ENCODE results near the gene PCDHB14. TPM values are rescaled to one million over a fixed set of nuclear protein-coding genes. Genes with fewer than 3 reads are reported as not detected.
"Not testable (repeated sequence)": the region's sequence is repeated elsewhere in the genome, so short reads cannot be mapped to it uniquely, and the experiment has no call there.

The PCDHB14 gene
- total RNA-seq, 2 experiments from 2014 or later, result not detected

GRCh38 chr5:141208478-141208877 is 14.7 kb upstream of the PCDHB14 start, which contains the start of gene PCDHB12:
Gene PCDHB12 (plus strand): TSS chr5:141208719. CDS start chr5:141208908, 189 bp downstream.
- Mint-ChIP-seq H3K4me3 (no peak within 1 kb of the TSS), H3K27ac (no peak within 1 kb of the TSS), H3K4me1 (ENCODE audit: low read depth) (no peaks in the 10 kb centered on the region), H3K27me3 (peaks cover 37% of the 10 kb centered on the region), H3K36me3 (ENCODE audit: low read depth) (peaks cover 3% of the 10 kb centered on the region), H3K9me3 (peaks cover 2% of the 10 kb centered on the region)
- TF ChIP-seq, protein P1, sequence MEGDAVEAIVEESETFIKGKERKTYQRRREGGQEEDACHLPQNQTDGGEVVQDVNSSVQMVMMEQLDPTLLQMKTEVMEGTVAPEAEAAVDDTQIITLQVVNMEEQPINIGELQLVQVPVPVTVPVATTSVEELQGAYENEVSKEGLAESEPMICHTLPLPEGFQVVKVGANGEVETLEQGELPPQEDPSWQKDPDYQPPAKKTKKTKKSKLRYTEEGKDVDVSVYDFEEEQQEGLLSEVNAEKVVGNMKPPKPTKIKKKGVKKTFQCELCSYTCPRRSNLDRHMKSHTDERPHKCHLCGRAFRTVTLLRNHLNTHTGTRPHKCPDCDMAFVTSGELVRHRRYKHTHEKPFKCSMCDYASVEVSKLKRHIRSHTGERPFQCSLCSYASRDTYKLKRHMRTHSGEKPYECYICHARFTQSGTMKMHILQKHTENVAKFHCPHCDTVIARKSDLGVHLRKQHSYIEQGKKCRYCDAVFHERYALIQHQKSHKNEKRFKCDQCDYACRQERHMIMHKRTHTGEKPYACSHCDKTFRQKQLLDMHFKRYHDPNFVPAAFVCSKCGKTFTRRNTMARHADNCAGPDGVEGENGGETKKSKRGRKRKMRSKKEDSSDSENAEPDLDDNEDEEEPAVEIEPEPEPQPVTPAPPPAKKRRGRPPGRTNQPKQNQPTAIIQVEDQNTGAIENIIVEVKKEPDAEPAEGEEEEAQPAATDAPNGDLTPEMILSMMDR (IDR thresholded peaks at IDR 0.05), result peak; percentile 44
- POLR2A ChIA-PET, result no interaction called here
- intact Hi-C loops (cut with micrococcal nuclease), result no loop called here
- DNase-seq (peak; percentile 33), ATAC-seq (no peak)
- CTCF ChIA-PET, result interaction anchor here (0.7 to 1.7 kb wide), 10 partner anchors 9 to 349 kb away, joined by 3 to 7 read pairs (median 4); partner anchors contain the start of genes PCDHB14, PCDHB15, PCDHGB7 and TAF7

- POLR2A ChIA-PET; H3K36me3 Mint-ChIP-seq (ENCODE audit: low read depth); DNase-seq; H3K4me1 Mint-ChIP-seq (ENCODE audit: low read depth); ATAC-seq; CTCF ChIA-PET; H3K4me3 Mint-ChIP-seq; H3K27ac Mint-ChIP-seq; H3K9me3 Mint-ChIP-seq; intact Hi-C loops (cut with micrococcal nuclease): not testable (repeated sequence)
- H3K27me3 Mint-ChIP-seq, result peaks cover 49% of the 10 kb centered on the region
Measured at GRCh38 chr5:141210281-141210680, 12.9 kb upstream of the PCDHB14 start.

DNA sequence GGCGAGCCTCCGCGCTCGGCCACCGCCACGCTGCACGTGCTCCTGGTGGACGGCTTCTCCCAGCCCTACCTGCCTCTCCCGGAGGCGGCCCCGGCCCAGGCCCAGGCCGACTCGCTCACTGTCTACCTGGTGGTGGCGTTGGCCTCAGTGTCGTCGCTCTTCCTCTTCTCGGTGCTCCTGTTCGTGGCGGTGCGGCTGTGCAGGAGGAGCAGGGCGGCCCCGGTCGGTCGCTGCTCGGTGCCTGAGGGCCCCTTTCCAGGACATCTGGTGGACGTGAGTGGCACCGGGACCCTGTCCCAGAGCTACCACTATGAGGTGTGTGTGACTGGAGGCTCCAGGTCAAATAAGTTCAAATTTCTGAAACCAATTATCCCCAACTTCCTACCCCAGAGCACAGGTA is 12.3 kb upstream of the PCDHB14 start:
- DNase-seq; H3K27ac Mint-ChIP-seq; H3K4me3 Mint-ChIP-seq; H3K36me3 Mint-ChIP-seq (ENCODE audit: low read depth); CTCF ChIA-PET; ATAC-seq; intact Hi-C loops (cut with micrococcal nuclease); H3K4me1 Mint-ChIP-seq (ENCODE audit: low read depth); POLR2A ChIA-PET; H3K9me3 Mint-ChIP-seq: not testable (repeated sequence)
- peaks cover 51% of the 10 kb centered on the region for H3K27me3 Mint-ChIP-seq

GRCh38 chr5:141213656-141214339 is 9.3 kb upstream of the PCDHB14 start, which contains the start of gene PCDHB13:
Gene PCDHB13 (plus strand): TSS chr5:141213919. CDS start chr5:141214124, 205 bp downstream.
- peaks cover 11% of the 10 kb centered on the region for H3K9me3 Mint-ChIP-seq
- POLR2A ChIA-PET; H3K4me1 Mint-ChIP-seq (ENCODE audit: low read depth); intact Hi-C loops (cut with micrococcal nuclease); ATAC-seq; H3K4me3 Mint-ChIP-seq; H3K27ac Mint-ChIP-seq: not testable (repeated sequence)
- peaks cover 48% of the 10 kb centered on the region for H3K27me3 Mint-ChIP-seq
- DNase-seq, result peak; percentile 37
- peaks cover 10% of the 10 kb centered on the region for H3K36me3 Mint-ChIP-seq (ENCODE audit: low read depth)
- CTCF ChIA-PET, result interaction anchor here (1.1 kb wide), 1 partner anchor 350 kb away, joined by 6 read pairs; no protein-coding TSS in a partner anchor

GRCh38 chr5:141214583-141214982 is 8.6 kb upstream of the PCDHB14 start:
- H3K4me1 Mint-ChIP-seq (ENCODE audit: low read depth); POLR2A ChIA-PET; intact Hi-C loops (cut with micrococcal nuclease); H3K4me3 Mint-ChIP-seq; H3K27ac Mint-ChIP-seq; ATAC-seq; CTCF ChIA-PET; DNase-seq: not testable (repeated sequence)
- Mint-ChIP-seq H3K36me3 (ENCODE audit: low read depth) (peaks cover 10% of the 10 kb centered on the region), H3K9me3 (peaks cover 14% of the 10 kb centered on the region), H3K27me3 (peaks cover 45% of the 10 kb centered on the region)

DNA sequence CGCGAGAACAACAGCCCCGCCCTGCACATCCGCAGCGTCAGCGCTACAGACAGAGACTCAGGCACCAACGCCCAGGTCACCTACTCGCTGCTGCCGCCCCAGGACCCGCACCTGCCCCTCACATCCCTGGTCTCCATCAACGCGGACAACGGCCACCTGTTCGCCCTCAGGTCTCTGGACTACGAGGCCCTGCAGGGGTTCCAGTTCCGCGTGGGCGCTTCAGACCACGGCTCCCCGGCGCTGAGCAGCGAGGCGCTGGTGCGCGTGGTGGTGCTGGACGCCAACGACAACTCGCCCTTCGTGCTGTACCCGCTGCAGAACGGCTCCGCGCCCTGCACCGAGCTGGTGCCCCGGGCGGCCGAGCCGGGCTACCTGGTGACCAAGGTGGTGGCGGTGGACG is 7.6 kb upstream of the PCDHB14 start:
- intact Hi-C loops (cut with micrococcal nuclease), result not testable (repeated sequence)
- Mint-ChIP-seq H3K9me3 (peaks cover 16% of the 10 kb centered on the region), H3K27me3 (peaks cover 42% of the 10 kb centered on the region)

GRCh38 chr5:141216035-141216434 is 7.1 kb upstream of the PCDHB14 start:
- CTCF ChIA-PET; DNase-seq; H3K4me3 Mint-ChIP-seq; ATAC-seq; intact Hi-C loops (cut with micrococcal nuclease); H3K27ac Mint-ChIP-seq; H3K36me3 Mint-ChIP-seq (ENCODE audit: low read depth); POLR2A ChIA-PET; H3K4me1 Mint-ChIP-seq (ENCODE audit: low read depth): not testable (repeated sequence)
- peaks cover 41% of the 10 kb centered on the region for H3K27me3 Mint-ChIP-seq
- H3K9me3 Mint-ChIP-seq, result peaks cover 14% of the 10 kb centered on the region

More for the DNA sequence above, 7.6 kb upstream of the PCDHB14 start:
- POLR2A ChIA-PET; ATAC-seq; DNase-seq; CTCF ChIA-PET; H3K4me3 Mint-ChIP-seq; H3K27ac Mint-ChIP-seq; H3K4me1 Mint-ChIP-seq (ENCODE audit: low read depth): not testable (repeated sequence)
- peaks cover 10% of the 10 kb centered on the region for H3K36me3 Mint-ChIP-seq (ENCODE audit: low read depth)

DNA sequence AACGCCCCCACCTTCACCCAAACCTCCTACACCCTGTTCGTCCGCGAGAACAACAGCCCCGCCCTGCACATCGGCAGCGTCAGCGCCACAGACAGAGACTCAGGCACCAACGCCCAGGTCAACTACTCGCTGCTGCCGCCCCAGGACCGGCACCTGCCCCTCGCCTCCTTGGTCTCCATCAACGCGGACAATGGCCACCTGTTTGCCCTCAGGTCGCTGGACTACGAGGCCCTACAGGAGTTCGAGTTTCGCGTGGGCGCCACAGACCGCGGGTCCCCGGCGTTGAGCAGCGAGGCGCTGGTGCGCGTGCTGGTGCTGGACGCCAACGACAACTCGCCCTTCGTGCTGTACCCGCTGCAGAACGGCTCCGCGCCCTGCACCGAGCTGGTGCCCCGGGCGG is 1.7 kb downstream of the PCDHB14 start:
- intact Hi-C loops (cut with micrococcal nuclease); POLR2A ChIA-PET; H3K27ac Mint-ChIP-seq: not testable (repeated sequence)

GRCh38 chr5:141225421-141225820 is 2.3 kb downstream of the PCDHB14 start:
- H3K4me1 Mint-ChIP-seq (ENCODE audit: low read depth); POLR2A ChIA-PET; H3K27ac Mint-ChIP-seq; H3K4me3 Mint-ChIP-seq; H3K36me3 Mint-ChIP-seq (ENCODE audit: low read depth); CTCF ChIA-PET; intact Hi-C loops (cut with micrococcal nuclease); ATAC-seq; H3K9me3 Mint-ChIP-seq; DNase-seq: not testable (repeated sequence)
- H3K27me3 Mint-ChIP-seq, result peaks cover 31% of the 10 kb centered on the region

More for the DNA sequence above, 1.7 kb downstream of the PCDHB14 start:
- DNase-seq; H3K4me1 Mint-ChIP-seq (ENCODE audit: low read depth); H3K36me3 Mint-ChIP-seq (ENCODE audit: low read depth); H3K4me3 Mint-ChIP-seq; CTCF ChIA-PET; ATAC-seq; H3K9me3 Mint-ChIP-seq: not testable (repeated sequence)
- H3K27me3 Mint-ChIP-seq, result peaks cover 34% of the 10 kb centered on the region

Measured in activated CD8-positive, alpha-beta T cell treated with anti-CD3 and anti-CD28 coated beads for 36 hours (primary cell).